SK-N-SH treated with all-trans-retinoic acid at 6 μM for 48 hours (cell line): ENCODE measurements around the gene KHDC1.
"Not testable (repeated sequence)": the region's sequence is repeated elsewhere in the genome, so short reads cannot be mapped to it uniquely, and the experiment has no call there.

ENCODE experiments used
- ATAC-seq: fragments of 200-7000 bp; cut with Tn5 transposase; 3 replicates; pipeline ENCODE4 v1.9.1; 2020; ENCODE audit warnings: mild to moderate bottlenecking, moderate library complexity
- BACH2 ChIP-seq: fragments of 250-450 bp; sonication (Bioruptor Pico); IDR thresholded peaks from 2 replicates; pipeline ENCODE4 v1.9.0; 2021; ENCODE audit warnings: mild to moderate bottlenecking, borderline replicate concordance
- CSDC2 ChIP-seq: fragments of 250-450 bp; sonication (Bioruptor Pico); IDR thresholded peaks from 2 replicates; pipeline ENCODE4 v1.5.0; 2020; ENCODE audit warnings: mild to moderate bottlenecking, moderate library complexity
- GLIS3 ChIP-seq: fragments of 250-450 bp; sonication (Bioruptor Pico); IDR thresholded peaks from 2 replicates; pipeline ENCODE4 v1.5.0; 2020; ENCODE audit warnings: mild to moderate bottlenecking, moderate library complexity
- ISL1 ChIP-seq: fragments of 250-450 bp; sonication (Bioruptor Pico); IDR thresholded peaks from 2 replicates; pipeline ENCODE4 v2.1.2; 2022; ENCODE audit warnings: mild to moderate bottlenecking, moderate library complexity
- OSR1 ChIP-seq: fragments of 250-450 bp; sonication (Bioruptor Pico); IDR thresholded peaks from 2 replicates; pipeline ENCODE4 v1.8.0; 2022; ENCODE audit warnings: moderate library complexity, mild to moderate bottlenecking, inconsistent platforms
- PATZ1 ChIP-seq: fragments of 250-450 bp; sonication (Bioruptor Pico); IDR thresholded peaks from 2 replicates; pipeline ENCODE4 v1.8.0; 2020; ENCODE audit warnings: mild to moderate bottlenecking, moderate library complexity, borderline replicate concordance
- PPARA ChIP-seq: fragments of 250-450 bp; sonication (Bioruptor Pico); IDR thresholded peaks from 2 replicates; pipeline ENCODE4 v1.5.0; 2020; ENCODE audit warnings: mild to moderate bottlenecking, borderline replicate concordance
- RARB ChIP-seq: fragments of 250-450 bp; sonication (Bioruptor Pico); IDR thresholded peaks from 2 replicates; pipeline ENCODE4 v1.8.0; 2021; ENCODE audit warnings: mild to moderate bottlenecking, moderate library complexity
- SNAI2 ChIP-seq: fragments of 250-450 bp; sonication (Bioruptor Pico); IDR thresholded peaks from 2 replicates; pipeline ENCODE4 v1.5.0; 2020; ENCODE audit warnings: mild to moderate bottlenecking, moderate library complexity
- TCF4 ChIP-seq: fragments of 250-450 bp; sonication (Bioruptor Pico); IDR thresholded peaks from 2 replicates; pipeline ENCODE4 v1.8.0; 2021; ENCODE audit warnings: mild to moderate bottlenecking, moderate library complexity, borderline replicate concordance
- TOX ChIP-seq: fragments of 250-450 bp; sonication (Bioruptor Pico); IDR thresholded peaks from 2 replicates; pipeline ENCODE4 v1.8.0; 2021; ENCODE audit warnings: mild to moderate bottlenecking, moderate library complexity, borderline replicate concordance
- TSHZ2 ChIP-seq: fragments of 250-450 bp; sonication (Bioruptor Pico); IDR thresholded peaks from 2 replicates; pipeline ENCODE4 v1.5.0; 2020; ENCODE audit warnings: mild to moderate bottlenecking, moderate library complexity
- ZC3H10 ChIP-seq: fragments of 250-450 bp; sonication (Bioruptor Pico); IDR thresholded peaks from 2 replicates; pipeline ENCODE4 v1.5.1; 2021; ENCODE audit warnings: mild to moderate bottlenecking, moderate library complexity
- ZFP3 ChIP-seq: fragments of 250-450 bp; sonication (Bioruptor Pico); IDR thresholded peaks from 2 replicates; pipeline ENCODE4 v1.5.0; 2020; ENCODE audit warnings: mild to moderate bottlenecking, moderate library complexity
- ZFP30 ChIP-seq: fragments of 450-650 bp; formaldehyde crosslinking; IDR thresholded peaks from 2 replicates; pipeline ENCODE4 v1.5.0; 2022; ENCODE audit warnings: mild to moderate bottlenecking, moderate library complexity
- ZNF565 ChIP-seq: fragments of 450-650 bp; formaldehyde crosslinking; conservative IDR thresholded peaks from 2 replicates; pipeline ENCODE4 v1.5.0; 2020; ENCODE audit warnings: low read depth, mild to moderate bottlenecking, moderate library complexity
- ZNF70 ChIP-seq: fragments of 450-650 bp; formaldehyde crosslinking; IDR thresholded peaks from 2 replicates; pipeline ENCODE4 v1.5.0; 2020; ENCODE audit warnings: mild to moderate bottlenecking, moderate library complexity
- ZNF8 ChIP-seq: fragments of 450-650 bp; formaldehyde crosslinking; IDR thresholded peaks from 2 replicates; pipeline ENCODE4 v1.5.0; 2020; ENCODE audit warnings: mild to moderate bottlenecking, moderate library complexity
- TF ChIP-seq, protein P1 (sequence below): fragments of 250-450 bp; sonication (Bioruptor Pico); IDR thresholded peaks from 2 replicates; pipeline ENCODE4 v1.5.1; 2020; ENCODE audit warnings: low read depth, mild to moderate bottlenecking, moderate library complexity

KHDC1 gene

GRCh38 chr6:73262671-73263569 lies at the start of gene KHDC1:
Gene KHDC1, minus strand, starts transcription at chr6:73263196. Its CDS starts 20,679 bp downstream, at chr6:73242517.
- peak; percentile 95 for ATAC-seq
- no peak for TF ChIP-seq PPARA
- no peak for TF ChIP-seq ZFP30
- 0 out of 2 replicates have a peak, but pooled peaks have one; percentile 13 for TF ChIP-seq TSHZ2 (CRISPR knock-in tag)
- 0 out of 2 replicates have a peak, but pooled peaks have one; percentile 42 for TF ChIP-seq SNAI2
- peak; percentile 81; the same call in 1 of the 2 replicates for TF ChIP-seq CSDC2 (CRISPR knock-in tag)
- no peak for TF ChIP-seq ZC3H10 (CRISPR knock-in tag)
- TF ChIP-seq RARB (CRISPR knock-in tag): no peak
- TF ChIP-seq ZNF70 (CRISPR knock-in tag): peak; percentile 63; the same call in 1 of the 2 replicates
- TF ChIP-seq, all 23 proteins: peak for 4

- ATAC-seq: not testable (repeated sequence)
These were observed 47.5 kb upstream of the KHDC1 start for GRCh38 chr6:73310503-73310845.

GRCh38 chr6:73309785-73310502 lies 46.9 kb upstream of the KHDC1 start:
- TF ChIP-seq, protein P1, sequence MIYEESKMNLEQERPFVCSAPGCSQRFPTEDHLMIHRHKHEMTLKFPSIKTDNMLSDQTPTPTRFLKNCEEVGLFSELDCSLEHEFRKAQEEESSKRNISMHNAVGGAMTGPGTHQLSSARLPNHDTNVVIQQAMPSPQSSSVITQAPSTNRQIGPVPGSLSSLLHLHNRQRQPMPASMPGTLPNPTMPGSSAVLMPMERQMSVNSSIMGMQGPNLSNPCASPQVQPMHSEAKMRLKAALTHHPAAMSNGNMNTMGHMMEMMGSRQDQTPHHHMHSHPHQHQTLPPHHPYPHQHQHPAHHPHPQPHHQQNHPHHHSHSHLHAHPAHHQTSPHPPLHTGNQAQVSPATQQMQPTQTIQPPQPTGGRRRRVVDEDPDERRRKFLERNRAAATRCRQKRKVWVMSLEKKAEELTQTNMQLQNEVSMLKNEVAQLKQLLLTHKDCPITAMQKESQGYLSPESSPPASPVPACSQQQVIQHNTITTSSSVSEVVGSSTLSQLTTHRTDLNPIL: no peak
- TF ChIP-seq TCF4 (CRISPR knock-in tag): 0 out of 2 replicates have a peak, but pooled peaks have one; percentile 14
- TF ChIP-seq ZNF70 (CRISPR knock-in tag): no peak
- TF ChIP-seq OSR1: no peak
- TF ChIP-seq RARB (CRISPR knock-in tag): no peak
- peak; percentile 98 for ATAC-seq

GRCh38 chr6:73309535-73309784 lies 46.5 kb upstream of the KHDC1 start:
- no peak for TF ChIP-seq PPARA
- TF ChIP-seq ZNF8: no peak
- no peak for TF ChIP-seq RARB (CRISPR knock-in tag)
- TF ChIP-seq ZFP3 (CRISPR knock-in tag): no peak
- no peak for TF ChIP-seq ISL1 (CRISPR knock-in tag)
- TF ChIP-seq OSR1: no peak
- no peak for TF ChIP-seq SNAI2
- ATAC-seq: no peak

GRCh38 chr6:73308712-73309534 lies 45.9 kb upstream of the KHDC1 start:
- TF ChIP-seq RARB (CRISPR knock-in tag) (no peak), ZNF70 (CRISPR knock-in tag) (no peak)
- ATAC-seq: no peak

DNA sequence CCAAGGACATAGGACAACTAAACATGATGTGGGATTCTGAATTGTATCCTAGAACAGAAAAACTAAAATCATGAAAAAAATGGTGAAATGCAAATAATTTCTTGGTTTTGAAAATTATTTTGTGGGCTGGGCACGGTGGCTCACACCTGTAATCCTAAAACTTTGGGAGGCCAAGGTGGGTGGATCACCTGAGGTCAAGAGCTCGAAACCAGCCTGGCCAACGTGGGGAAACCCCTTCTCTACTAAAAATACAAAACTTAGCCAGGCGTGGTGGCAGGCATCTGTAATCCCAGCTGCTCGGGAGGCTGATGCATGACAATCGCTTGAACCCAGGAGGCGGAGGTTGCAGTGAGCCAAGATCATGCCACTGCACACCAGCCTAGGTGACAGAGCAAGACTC lies 40.8 kb upstream of the KHDC1 start:
- ATAC-seq: not testable (repeated sequence)

DNA sequence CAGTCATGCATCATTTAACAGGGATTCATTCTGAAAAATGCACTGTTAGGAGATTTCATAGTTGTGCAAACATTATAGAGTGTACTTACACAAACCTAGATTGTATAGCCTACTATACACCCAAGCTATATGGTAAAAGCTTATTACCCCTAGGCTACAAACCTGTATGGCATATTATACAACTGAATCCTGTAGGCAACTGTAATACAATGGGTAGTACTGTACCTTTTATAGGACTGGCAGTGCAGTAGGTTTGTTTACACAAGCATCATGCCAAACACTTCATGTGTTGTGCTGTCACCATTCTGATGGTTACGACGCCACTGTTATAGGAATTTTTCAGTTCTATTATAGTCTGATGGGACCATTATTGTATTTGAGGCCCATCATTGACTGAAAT lies 39.3 kb upstream of the KHDC1 start:
- ATAC-seq: no peak
- TF ChIP-seq TCF4 (CRISPR knock-in tag) (no peak), ISL1 (CRISPR knock-in tag) (no peak), TSHZ2 (CRISPR knock-in tag) (no peak), SNAI2 (no peak), GLIS3 (CRISPR knock-in tag) (no peak), OSR1 (no peak), PATZ1 (no peak), TOX (CRISPR knock-in tag) (no peak), BACH2 (CRISPR knock-in tag) (no peak), ZFP30 (no peak), PPARA (no peak), RARB (CRISPR knock-in tag) (no peak), ZNF565 (CRISPR knock-in tag) (no peak), ZNF70 (CRISPR knock-in tag) (no peak)
